IMR-90 (cell line): Measurements from ENCODE around the gene EXOC3L4. TPM values are rescaled to one million over a fixed set of nuclear protein-coding genes. Genes with fewer than 3 reads are reported as not detected.

ENCODE experiments used
- ATAC-seq: fragments of 200-7000 bp; cut with Tn5 transposase; 2 replicates; pipeline ENCODE4 v1.9.1; 2020; ENCODE audit warnings: low read depth, mild to moderate bottlenecking, moderate library complexity
- BruUV-seq: library from RNA; stranded (reverse); fragments of 400-500 nt; replicated peaks from 2 replicates; lab custom pipeline; 2021; lab: Mats Ljungman, UMichigan
- CTCF ChIA-PET: fragments of 300-600 bp; formaldehyde crosslinking; extraction: SDS; loops from one replicate; lab custom pipeline; 2021; ENCODE audit warnings: antibody characterized with exemption; lab: Yijun Ruan, JAX
- POLR2A ChIA-PET: fragments of 300-600 bp; sonication (Branson Sonifier 250); formaldehyde crosslinking; loops from one replicate; lab custom pipeline; 2022; ENCODE audit warnings: antibody characterized with exemption; ENCODE audit not compliant: unreplicated experiment; lab: Charles Lee
- DNase-seq: peaks from one replicate; pipeline ENCODE4 v3.0.0; 2013
- H2AFZ ChIP-seq: replicated peaks from 2 replicates; pipeline ENCODE3; 2013; ENCODE audit warnings: low read length, mild to moderate bottlenecking; ENCODE audit not compliant: poor library complexity
- H2AK5ac ChIP-seq: 2 replicates; pipeline ENCODE4 v1.6.1; 2013; ENCODE audit warnings: low read depth, low read length, inconsistent platforms
- H2AK9ac ChIP-seq: replicated peaks from 2 replicates; pipeline ENCODE3; 2013; ENCODE audit warnings: mild to moderate bottlenecking, low read depth, low read length, moderate library complexity; ENCODE audit not compliant: poor library complexity
- H2BK120ac ChIP-seq: 2 replicates; pipeline ENCODE4 v1.6.1; 2013; ENCODE audit warnings: low read depth, low read length, inconsistent platforms
- H2BK15ac ChIP-seq: 3 replicates; pipeline ENCODE4 v1.6.1; 2013; ENCODE audit warnings: low read depth, low read length, inconsistent platforms
- H2BK20ac ChIP-seq: 2 replicates; pipeline ENCODE4 v1.6.1; 2013; ENCODE audit warnings: low read depth, mild to moderate bottlenecking, inconsistent platforms, low read length, moderate library complexity
- H2BK5ac ChIP-seq: 2 replicates; pipeline ENCODE4 v1.6.1; 2013; ENCODE audit warnings: mild to moderate bottlenecking, low read depth, low read length, inconsistent platforms; ENCODE audit not compliant: poor library complexity, severe bottlenecking
- H3K14ac ChIP-seq: replicated peaks from 2 replicates; pipeline ENCODE4 v1.6.1; 2013; ENCODE audit warnings: low read depth, low read length, inconsistent platforms
- H3K18ac ChIP-seq: 2 replicates; pipeline ENCODE4 v1.6.1; 2013; ENCODE audit warnings: low read depth, low read length, control low read depth
- H3K23ac ChIP-seq: 2 replicates; pipeline ENCODE4 v1.6.1; 2013; ENCODE audit warnings: low read depth, low read length, inconsistent platforms
- H3K27ac ChIP-seq: 2 replicates; pipeline ENCODE4 v1.5.1; 2013; ENCODE audit warnings: mild to moderate bottlenecking, control low read depth, low read length; ENCODE audit not compliant: insufficient read depth
- H3K27me3 ChIP-seq: 2 replicates; pipeline ENCODE4 v1.6.1; 2013; ENCODE audit warnings: low read length; ENCODE audit not compliant: control insufficient read depth, insufficient read depth
- H3K36me3 ChIP-seq: 2 replicates; pipeline ENCODE4 v1.6.1; 2013; ENCODE audit warnings: low read length, mixed read lengths; ENCODE audit not compliant: control insufficient read depth, insufficient read depth
- H3K4ac ChIP-seq: 2 replicates; pipeline ENCODE4 v1.6.1; 2013; ENCODE audit warnings: low read depth, low read length, inconsistent platforms
- H3K4me1 ChIP-seq: 2 replicates; pipeline ENCODE4 v1.6.1; 2013; ENCODE audit warnings: low read length, mixed read lengths; ENCODE audit not compliant: control insufficient read depth, insufficient read depth
- H3K4me2 ChIP-seq: 2 replicates; pipeline ENCODE4 v1.6.1; 2013; ENCODE audit warnings: low read depth, mild to moderate bottlenecking, control low read depth, low read length, moderate library complexity
- H3K4me3 ChIP-seq: 2 replicates; pipeline ENCODE4 v1.5.1; 2013; ENCODE audit warnings: low read depth, mild to moderate bottlenecking, control low read depth, low read length, moderate library complexity; ENCODE audit not compliant: insufficient read depth
- H3K56ac ChIP-seq: 2 replicates; pipeline ENCODE4 v1.6.1; 2013; ENCODE audit warnings: low read length, inconsistent platforms; ENCODE audit not compliant: insufficient read depth; ENCODE audit errors: extremely low read depth
- H3K79me1 ChIP-seq, 2 experiments: 2 replicates each; pipeline ENCODE4 v1.6.1; 2013; ENCODE audit warnings: low read length in 2 of 2, inconsistent platforms in 1 of 2, low read depth in 1 of 2
- H3K9ac ChIP-seq: 2 replicates; pipeline ENCODE4 v1.6.1; 2013; ENCODE audit warnings: low read depth, low read length, control low read depth
- H3K9me1 ChIP-seq: 2 replicates; pipeline ENCODE4 v1.6.1; 2013; ENCODE audit warnings: low read length, inconsistent platforms; ENCODE audit not compliant: insufficient read depth
- H3K9me3 ChIP-seq: 2 replicates; pipeline ENCODE4 v1.6.1; 2013; ENCODE audit warnings: low read length; ENCODE audit not compliant: control insufficient read depth, insufficient read depth
- H4K20me1 ChIP-seq: 2 replicates; pipeline ENCODE4 v1.6.1; 2013; ENCODE audit warnings: low read length, inconsistent platforms; ENCODE audit not compliant: insufficient read depth
- H4K5ac ChIP-seq: 2 replicates; pipeline ENCODE4 v1.6.1; 2013; ENCODE audit warnings: mild to moderate bottlenecking, low read depth, low read length, control low read depth
- H4K8ac ChIP-seq, 2 experiments: 2 replicates each; pipeline ENCODE4 v1.6.1; 2013; ENCODE audit warnings: low read depth in 2 of 2, low read length in 2 of 2, control low read depth in 1 of 2, inconsistent platforms in 1 of 2
- H4K91ac ChIP-seq: 2 replicates; pipeline ENCODE4 v1.6.1; 2013; ENCODE audit warnings: low read depth, low read length, inconsistent platforms; ENCODE audit not compliant: insufficient read depth
- BHLHE40 ChIP-seq: fragments of 150-350 bp; IDR thresholded peaks from 2 replicates; pipeline ENCODE4 v1.6.1; 2016; ENCODE audit warnings: mild to moderate bottlenecking, low read depth, low read length
- CEBPB ChIP-seq: IDR thresholded peaks from 2 replicates; pipeline ENCODE4 v1.6.1; 2012; ENCODE audit warnings: low read depth, low read length, improper control_type of control experiment
- CHD1 ChIP-seq: IDR thresholded peaks from 2 replicates; pipeline ENCODE4 v1.6.1; 2012; ENCODE audit warnings: low read depth, low read length, improper control_type of control experiment
- CTCF ChIP-seq: conservative IDR thresholded peaks from 2 replicates; pipeline ENCODE4 v1.5.1; 2012; ENCODE audit warnings: mild to moderate bottlenecking, low read depth, low read length, improper control_type of control experiment
- ELK1 ChIP-seq: fragments of 150-350 bp; IDR thresholded peaks from 2 replicates; pipeline ENCODE4 v1.6.1; 2016; ENCODE audit warnings: low read depth, mild to moderate bottlenecking, low read length, moderate library complexity, borderline replicate concordance
- FOS ChIP-seq: fragments of 150-350 bp; IDR thresholded peaks from 2 replicates; pipeline ENCODE4 v1.6.1; 2016; ENCODE audit warnings: low read depth, low read length
- MAZ ChIP-seq: IDR thresholded peaks from 2 replicates; pipeline ENCODE4 v1.6.1; 2012; ENCODE audit warnings: low read depth, mild to moderate bottlenecking, low read length, improper control_type of control experiment, moderate library complexity, borderline replicate concordance
- MXI1 ChIP-seq: IDR thresholded peaks from 2 replicates; pipeline ENCODE4 v1.6.1; 2012; ENCODE audit warnings: low read depth, mild to moderate bottlenecking, low read length, moderate library complexity, borderline replicate concordance
- NFE2L2 ChIP-seq: fragments of 150-350 bp; IDR thresholded peaks from 2 replicates; pipeline ENCODE4 v1.6.1; 2016; ENCODE audit warnings: low read depth, mild to moderate bottlenecking, low read length
- POLR2A ChIP-seq: IDR thresholded peaks from 2 replicates; pipeline ENCODE4 v1.6.1; 2012; ENCODE audit warnings: mild to moderate bottlenecking, low read depth, low read length
- RAD21 ChIP-seq: IDR thresholded peaks from 2 replicates; pipeline ENCODE4 v1.6.1; 2012; ENCODE audit warnings: low read length, improper control_type of control experiment
- RCOR1 ChIP-seq: IDR thresholded peaks from 2 replicates; pipeline ENCODE4 v1.6.1; 2012; ENCODE audit warnings: mild to moderate bottlenecking, low read length, improper control_type of control experiment; ENCODE audit not compliant: insufficient replicate concordance
- RFX5 ChIP-seq: IDR thresholded peaks from 2 replicates; pipeline ENCODE4 v1.8.0; 2012; ENCODE audit warnings: low read depth, mild to moderate bottlenecking, low read length, moderate library complexity
- SMC3 ChIP-seq: fragments of 150-350 bp; IDR thresholded peaks from 2 replicates; pipeline ENCODE4 v1.6.1; 2016; ENCODE audit warnings: low read depth, mild to moderate bottlenecking, antibody characterized with exemption, low read length, moderate library complexity
- USF2 ChIP-seq: fragments of 150-350 bp; IDR thresholded peaks from 2 replicates; pipeline ENCODE4 v1.6.1; 2017; ENCODE audit warnings: mild to moderate bottlenecking, antibody characterized with exemption, low read length, low read depth
- WGBS, 2 experiments: methylation state at CpG; one replicate each; pipeline versions ENCODE4 v1.1.5 to v1.1.7; 2013; ENCODE audit warnings: missing lambda C conversion rate in 2 of 2; ENCODE audit not compliant: insufficient read length in 1 of 2; ENCODE audit errors: extremely low coverage in 2 of 2; 5-methylcytosine and 5-hydroxymethylcytosine counted together
- dilution Hi-C: fragments of 300-500 bp; cut with HindIII; formaldehyde crosslinking; loops from one replicate; pipeline ENCODE4 v1.14.3; 2018; ENCODE audit warnings: low sequenced_read_pairs; ENCODE audit not compliant: unreplicated experiment
- in situ Hi-C: fragments of 300-500 bp; cut with MboI; formaldehyde crosslinking; loops from 3 replicates; pipeline ENCODE4 v1.14.3; 2019; ENCODE audit warnings: low sequenced_read_pairs, inconsistent platforms, mixed read lengths
- intact Hi-C: fragments of 100-400 bp; cut with micrococcal nuclease; formaldehyde crosslinking; loops from 2 replicates; pipeline ENCODE4 v1.10.0; 2022
- polyA plus RNA-seq, 3 experiments: library from polyadenylated mRNA; depleted of rRNA; stranded (reverse); fragments of >200 nt; gene quantifications; 2 replicates each; pipeline ENCODE4 v1.2.3, GENCODE V29; 2012; ENCODE audit warnings: low replicate concordance in 1 of 3
- total RNA-seq: library from RNA; depleted of rRNA; stranded (reverse); fragments of >200 nt; gene quantifications from 2 replicates; pipeline ENCODE4 v1.2.3, GENCODE V29; 2012

The EXOC3L4 gene
- total and polyA plus RNA-seq, 2 of the 4 experiments (the other 2 are of a cell fraction), result not detected

- Histone ChIP-seq H3K9me1 (no peaks in the 10 kb centered on the region), H3K9me3 (no peaks in the 10 kb centered on the region), H2AK5ac (peak within 1 kb of the TSS; percentile 58), H3K4ac (peak within 1 kb of the TSS; percentile 29), H2BK20ac (no peak within 1 kb of the TSS), H3K79me1 (no peaks in the 10 kb centered on the region), H3K27ac (no peak within 1 kb of the TSS; the same call in 1 of the 2 replicates), H3K27me3 (peaks cover 6% of the 10 kb centered on the region; the same call in 1 of the 2 replicates), H4K8ac (peak within 1 kb of the TSS; percentile 45 to 63; a peak in 1 of 4 replicates), H3K14ac (peak within 1 kb of the TSS; percentile 62), H4K20me1 (no peaks in the 10 kb centered on the region; the same call in 1 of the 2 replicates), H4K5ac (peak within 1 kb of the TSS; percentile 8; the same call in 1 of the 2 replicates), H3K36me3 (no peaks in the 10 kb centered on the region), H3K18ac (no peak within 1 kb of the TSS), H2BK15ac (no peak within 1 kb of the TSS; the same call in 2 of the 3 replicates), H4K91ac (peak within 1 kb of the TSS; percentile 34; the same call in 1 of the 2 replicates), H3K4me3 (no peak within 1 kb of the TSS), H3K4me2 (peak within 1 kb of the TSS; percentile 10; the same call in 1 of the 2 replicates), H3K4me1 (peaks cover 19% of the 10 kb centered on the region), H3K23ac (no peak within 1 kb of the TSS), H2BK120ac (peak within 1 kb of the TSS; percentile 39; the same call in 1 of the 2 replicates), H2AFZ (peak within 1 kb of the TSS; percentile 83), H3K56ac (no peak within 1 kb of the TSS), H2BK5ac (no peak within 1 kb of the TSS), H3K9ac (peak within 1 kb of the TSS; percentile 40), H2AK9ac (peak within 1 kb of the TSS; percentile 66)
- dilution Hi-C loops, result no loop called here
- ATAC-seq (no peak), DNase-seq (no peak)
- in situ Hi-C loops, result no loop called here
- CTCF ChIA-PET, result no interaction called here
- 32% methylated on average over 33 of the region's 74 CpGs; no CpG with 5 or more reads in 1 of the 2 experiments for WGBS, 2 experiments
- POLR2A ChIA-PET, result no interaction called here
- intact Hi-C loops, result no loop called here
- no TSS peak for BruUV-seq
- TF ChIP-seq POLR2A, result no peak
- no peak for TF ChIP-seq RAD21
- TF ChIP-seq CEBPB, result no peak
- TF ChIP-seq ELK1, result no peak
- no peak for TF ChIP-seq FOS
- no peak for TF ChIP-seq BHLHE40
- TF ChIP-seq MXI1, result no peak
- TF ChIP-seq CTCF, result no peak
- no peak for TF ChIP-seq NFE2L2
- TF ChIP-seq CHD1, result no peak
- no peak for TF ChIP-seq MAZ
- no peak for TF ChIP-seq USF2
- TF ChIP-seq RFX5, result no peak
- TF ChIP-seq RCOR1, result no peak
- no peak for TF ChIP-seq SMC3
Observed at GRCh38 chr14:103122947-103123633, 28.6 kb downstream of the EXOC3L4 start, which contains the start of gene TNFAIP2. Gene TNFAIP2, plus strand, starts transcription at chr14:103123461. Its CDS starts 2,997 bp downstream, at chr14:103126458.
